Stimulated activated CD4-positive, alpha-beta T cell treated with anti-CD3 and anti-CD28 coated beads, Interleukin-1b, Interleukin-23, amount 100 ng/mL, for 48 hours (primary cell): ENCODE measurements around the gene GGTA1.
"Not testable (repeated sequence)": the region's sequence is repeated elsewhere in the genome, so short reads cannot be mapped to it uniquely, and the experiment has no call there.

Experiments
- DNase-seq: peaks from one replicate; pipeline ENCODE4 v3.0.0-alpha.2; 2020

GGTA1 gene

GRCh38 chr9:121455527-121456239, 44.0 kb downstream of the GGTA1 start:
- DNase-seq = peak; percentile 32

DNA sequence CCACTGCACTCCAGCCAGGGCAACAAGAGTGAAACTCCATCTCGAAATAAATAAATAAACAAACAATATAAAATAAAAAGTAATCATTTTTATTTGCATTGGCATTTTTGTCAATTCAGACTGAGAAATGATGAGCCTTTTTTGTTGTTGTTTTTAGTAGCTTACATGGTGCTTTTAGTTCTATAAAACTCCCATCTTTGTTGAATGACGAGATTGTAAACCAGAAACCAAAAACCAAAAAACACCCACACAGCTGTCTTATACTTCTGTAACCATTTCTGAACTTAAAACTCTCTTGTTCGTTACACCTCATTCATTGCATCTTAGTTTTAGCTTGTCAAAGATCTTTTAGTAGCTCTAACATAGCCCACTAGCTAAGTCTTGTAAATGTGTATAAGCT, 44.7 kb downstream of the GGTA1 start:
- DNase-seq = no peak

- no peak for DNase-seq
These were observed 46.3 kb downstream of the GGTA1 start for GRCh38 chr9:121453232-121453892.

GRCh38 chr9:121452085-121452484, 47.6 kb downstream of the GGTA1 start:
- DNase-seq = no peak

DNA sequence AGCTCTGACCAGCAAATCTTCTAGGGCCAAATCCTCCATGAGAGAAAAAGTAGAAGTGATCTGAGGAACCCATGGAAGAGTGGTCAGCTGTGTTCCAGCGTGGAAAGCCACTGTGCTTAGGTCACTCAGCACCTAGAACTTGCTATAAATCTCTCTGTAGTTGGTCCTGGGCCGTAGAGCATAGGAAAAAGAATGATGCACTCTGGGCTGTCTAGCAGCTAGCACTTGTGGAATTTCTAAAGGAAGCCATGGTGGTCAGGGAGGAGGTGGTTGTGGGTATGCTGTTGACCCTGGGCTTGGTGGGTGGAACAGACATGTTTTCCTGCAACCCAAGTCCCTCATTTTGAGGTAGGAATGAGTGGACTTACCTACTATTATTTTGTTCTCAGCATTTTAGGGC, 48.1 kb downstream of the GGTA1 start:
- no peak for DNase-seq

DNA sequence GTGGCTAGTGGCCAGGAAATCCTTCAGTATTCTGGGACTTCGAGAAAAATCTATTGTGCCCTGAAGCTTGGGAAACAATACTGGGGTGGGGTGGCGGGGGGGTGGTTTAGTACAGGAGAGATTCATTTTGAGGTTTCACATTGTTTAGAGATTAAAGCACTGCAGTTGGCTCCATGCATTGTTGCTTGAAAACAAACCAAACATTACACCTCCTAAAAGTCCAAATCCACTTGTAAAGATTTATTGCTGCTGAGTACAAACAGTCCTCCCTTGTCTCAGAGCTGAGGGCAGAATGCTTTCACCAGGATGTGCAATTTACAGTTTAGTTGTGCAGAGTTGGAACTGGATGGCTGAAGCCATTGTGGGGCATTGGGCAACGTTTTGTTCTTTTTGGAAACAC, 49.4 kb downstream of the GGTA1 start:
- DNase-seq = no peak

DNA sequence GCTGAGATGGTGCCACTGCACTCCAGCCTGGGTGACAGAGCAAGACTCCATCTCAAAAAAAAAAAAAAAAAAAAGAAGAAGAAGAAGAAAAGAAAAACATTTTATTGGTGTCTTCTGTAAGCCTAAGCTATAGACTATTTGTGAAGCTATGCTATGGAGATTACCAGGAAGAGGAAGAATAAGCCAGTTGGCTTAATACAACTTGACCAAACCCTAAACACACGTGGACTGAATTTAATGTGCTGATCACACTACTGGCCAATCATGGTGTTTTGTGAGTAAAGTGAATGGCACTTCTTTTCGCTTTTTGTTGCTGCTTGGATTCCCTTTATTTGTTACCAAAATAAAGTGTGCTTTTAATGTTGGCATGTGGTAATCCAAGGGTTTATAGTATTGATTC, 49.9 kb downstream of the GGTA1 start:
- no peak for DNase-seq

DNA sequence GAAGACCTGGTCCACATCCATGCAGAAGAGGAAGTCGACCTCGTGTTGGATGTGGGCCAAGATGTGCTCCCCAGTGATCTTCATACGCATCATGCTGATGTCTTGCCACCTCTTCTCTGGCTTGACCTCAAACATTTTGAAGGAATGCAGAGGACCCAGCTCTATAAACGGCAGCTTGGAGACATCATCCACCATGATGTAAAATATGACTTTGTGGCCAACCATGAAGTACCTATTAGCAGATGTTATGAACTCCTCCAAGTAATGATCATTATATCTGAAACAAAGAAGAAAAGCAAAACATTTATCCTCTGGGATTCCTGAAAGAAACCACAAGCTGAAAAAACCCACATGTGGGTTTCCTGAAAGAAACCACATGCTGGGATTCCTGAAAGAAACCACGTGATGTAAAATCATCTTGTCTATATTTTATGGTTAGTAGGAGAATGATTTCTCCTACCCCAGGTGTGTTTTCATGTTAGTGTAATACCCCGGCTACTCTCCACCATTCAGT, 52.3 kb downstream of the GGTA1 start:
- no peak for DNase-seq

- no peak for DNase-seq
These were observed 53.7 kb downstream of the GGTA1 start for GRCh38 chr9:121445986-121446385.

- DNase-seq = no peak
These were observed 55.7 kb downstream of the GGTA1 start for GRCh38 chr9:121443981-121444380.

DNA sequence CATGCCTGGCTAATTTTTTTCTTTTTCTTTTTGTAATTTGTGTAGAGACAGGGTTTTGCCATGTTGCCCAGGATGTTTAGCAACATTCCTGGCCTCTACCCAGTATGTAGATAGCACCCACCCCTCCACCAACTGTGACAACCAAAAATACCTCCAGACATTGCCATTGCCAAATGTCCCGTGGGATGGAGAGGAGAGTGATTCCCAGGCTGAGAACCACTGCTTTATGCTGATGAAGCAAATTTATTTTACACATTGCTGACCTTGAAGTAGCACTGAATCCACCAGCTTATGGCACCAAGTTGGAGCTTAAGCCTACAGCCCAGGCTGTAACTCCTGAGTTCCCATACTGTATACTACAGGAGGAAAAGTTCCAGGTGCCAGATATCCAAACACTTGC, 58.5 kb downstream of the GGTA1 start:
- no peak for DNase-seq

DNA sequence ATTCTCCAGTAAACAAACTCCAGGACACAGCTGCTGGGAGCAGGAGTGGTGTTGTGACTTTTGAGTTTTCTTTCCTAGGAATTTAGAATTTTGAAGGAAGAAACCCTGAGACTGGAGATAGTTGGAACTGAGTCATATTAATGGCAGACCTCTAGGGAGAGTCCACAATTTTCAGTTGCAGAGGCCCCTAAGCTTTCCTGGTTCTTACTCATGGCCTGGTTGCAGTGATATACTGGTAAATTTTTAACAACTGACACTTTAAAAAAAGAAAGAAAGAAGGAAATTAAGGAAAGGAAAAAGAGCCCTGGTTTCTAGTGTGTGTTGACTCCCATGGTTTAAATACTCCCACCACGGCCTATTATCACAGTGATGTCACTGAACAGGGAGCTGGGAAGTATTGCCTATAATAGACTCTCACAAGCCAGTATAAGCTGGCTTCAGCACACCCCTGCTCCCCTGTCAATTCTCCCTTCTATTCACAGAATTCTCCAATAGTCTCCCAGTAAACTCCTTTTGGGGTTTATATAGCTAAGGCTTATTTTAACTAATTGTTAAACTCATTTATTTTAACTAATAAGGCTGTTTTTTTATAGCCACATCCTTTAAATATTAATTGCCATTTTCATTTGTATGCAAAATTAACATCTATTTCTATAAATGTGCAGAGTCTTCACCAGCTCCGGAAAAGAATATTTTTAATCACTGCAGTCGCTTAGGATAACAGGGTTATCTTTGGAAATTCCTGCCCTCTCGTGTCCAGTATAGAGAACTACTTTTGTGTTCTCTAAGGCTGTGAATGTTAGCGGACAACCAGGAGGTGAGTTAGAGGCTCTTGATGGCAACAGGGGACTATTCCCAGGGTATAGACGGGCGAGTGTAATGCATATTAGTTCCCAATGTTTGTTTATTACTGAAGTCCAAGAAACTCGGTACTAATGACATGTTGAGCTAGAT, 59.7 kb downstream of the GGTA1 start:
- no peak for DNase-seq

DNA sequence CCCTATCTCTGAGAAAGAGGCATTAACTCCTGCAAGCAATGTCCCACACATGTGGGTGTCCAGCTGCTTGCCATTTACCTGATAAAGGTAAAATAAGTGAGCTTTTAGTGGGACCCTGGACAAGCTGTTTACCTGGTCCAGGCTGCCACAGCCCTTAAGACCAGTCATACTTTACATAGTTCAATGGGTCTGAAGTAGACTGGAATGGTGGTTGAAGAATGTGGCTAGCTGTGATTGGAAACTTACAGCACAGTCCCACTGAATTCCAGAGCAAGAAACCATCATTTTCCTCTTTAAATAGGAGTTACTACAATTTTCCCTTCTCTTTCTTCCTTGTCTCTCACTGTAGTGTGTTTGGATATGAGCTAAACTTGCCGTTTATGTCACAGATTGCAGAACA, 60.6 kb downstream of the GGTA1 start:
- DNase-seq = no peak

GRCh38 chr9:121437891-121438290, 61.8 kb downstream of the GGTA1 start:
- DNase-seq = no peak

DNA sequence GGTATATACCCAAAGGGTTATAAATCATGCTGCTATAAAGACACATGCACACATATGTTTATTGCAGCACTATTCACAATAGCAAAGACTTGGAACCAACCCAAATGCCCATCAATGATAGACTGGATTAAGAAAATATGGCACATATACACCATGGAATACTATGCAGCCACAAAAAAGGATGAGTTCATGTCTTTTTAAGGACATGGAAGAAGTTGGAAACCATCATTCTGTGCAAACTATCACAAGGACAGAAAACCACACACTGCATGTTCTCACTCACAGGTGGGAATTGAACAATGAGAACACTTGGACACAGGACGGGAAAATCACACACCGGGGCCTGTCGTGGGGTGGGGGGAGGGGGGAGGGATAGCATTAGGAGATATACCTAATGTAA, 62.6 kb downstream of the GGTA1 start:
- not testable (repeated sequence) for DNase-seq

- no peak for DNase-seq
These were observed 64.7 kb downstream of the GGTA1 start for GRCh38 chr9:121434969-121435368.

DNA sequence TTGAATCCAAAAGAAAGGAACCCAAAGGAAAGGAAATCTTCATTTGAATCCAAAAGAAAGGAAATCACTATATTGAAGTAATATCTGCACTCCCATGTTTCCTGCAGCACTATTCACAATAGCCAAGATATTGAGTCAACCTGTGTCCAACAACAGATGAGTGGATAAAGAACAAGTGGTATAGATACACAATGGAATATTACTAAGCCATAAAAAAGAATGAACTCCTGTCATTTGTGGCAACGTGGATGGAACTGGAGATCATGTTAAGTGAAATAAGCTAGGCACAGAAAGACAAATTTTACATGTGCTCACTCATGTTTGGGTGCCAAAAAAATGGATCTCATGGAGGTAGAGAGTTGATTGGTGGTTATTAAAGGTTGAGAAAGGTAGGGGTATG, 71.7 kb downstream of the GGTA1 start:
- DNase-seq = no peak

DNA sequence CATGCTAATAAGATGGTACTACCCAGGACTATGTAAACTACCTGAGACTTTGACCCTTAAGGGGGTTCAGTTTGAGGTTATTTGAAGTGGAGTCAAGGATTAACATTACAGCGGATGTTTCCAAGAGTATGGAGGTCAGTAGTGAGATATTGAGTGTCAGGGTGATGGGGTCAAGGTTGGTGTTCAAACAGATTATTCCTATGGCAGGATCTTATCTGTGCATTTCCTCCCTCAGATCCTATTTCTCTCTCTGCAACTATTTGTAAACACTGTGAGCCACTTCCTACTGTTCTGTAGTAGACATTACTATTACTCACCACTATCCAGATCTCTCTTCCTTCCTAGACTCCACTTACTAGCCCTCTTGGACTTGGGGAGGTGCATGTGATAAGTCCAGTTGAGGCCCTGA, 75.6 kb downstream of the GGTA1 start:
- DNase-seq = no peak

DNA sequence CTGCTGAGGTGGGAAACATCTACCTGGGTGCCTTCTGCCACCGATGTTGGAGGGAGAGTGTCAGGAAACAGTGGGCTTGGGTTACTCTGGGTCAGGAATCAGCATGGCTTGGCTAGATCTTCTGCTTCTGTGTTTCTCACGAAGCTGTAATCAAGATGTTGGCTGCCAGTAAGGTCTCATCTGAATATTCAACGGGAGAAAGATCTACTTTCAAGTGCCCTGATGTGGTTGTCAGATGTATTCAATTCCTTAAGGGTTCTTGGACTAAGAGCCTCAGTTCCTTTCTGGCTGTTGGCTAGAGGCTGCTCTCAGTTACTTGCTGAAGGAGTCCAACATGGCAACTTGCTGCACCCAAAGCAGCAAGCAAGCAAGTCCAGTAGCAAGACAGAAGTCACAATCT, 87.7 kb downstream of the GGTA1 start:
- DNase-seq = no peak

DNA sequence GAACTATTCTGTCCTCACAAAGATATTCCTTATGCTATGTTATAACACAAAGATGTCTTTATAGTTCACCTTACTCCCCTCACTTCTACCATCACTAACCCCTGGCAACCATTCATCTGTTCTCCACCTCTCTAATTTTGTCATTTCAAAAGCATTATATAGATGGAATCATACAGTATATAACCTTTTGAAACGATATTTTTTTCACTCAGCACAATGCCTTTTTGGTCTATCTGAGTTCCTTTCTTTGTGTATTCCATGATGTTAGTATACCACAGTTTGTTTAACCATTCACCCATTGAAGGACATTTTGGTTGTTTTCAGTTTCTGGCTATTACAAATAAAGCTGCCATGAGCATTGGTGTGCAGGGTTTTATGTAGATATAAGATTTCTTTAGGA, 93.7 kb downstream of the GGTA1 start:
- no peak for DNase-seq
